Trophoblast cell (in vitro differentiated cells and primary cell): ENCODE results near the gene KRTAP12-1.
"Not testable (repeated sequence)": the region's sequence is repeated elsewhere in the genome, so short reads cannot be mapped to it uniquely, and the experiment has no call there.

ENCODE experiments used
- DNase-seq, 2 donors: peaks; one replicate each; pipeline ENCODE4 v3.0.0-alpha.2; 2016
- H2AFZ ChIP-seq: 2 replicates; pipeline ENCODE4 v1.6.1; 2013; ENCODE audit warnings: low read length, moderate library complexity, mild to moderate bottlenecking; ENCODE audit not compliant: insufficient read depth, poor library complexity
- H2AK5ac ChIP-seq: 2 replicates; pipeline ENCODE4 v1.6.1; 2013; ENCODE audit warnings: mild to moderate bottlenecking, low read length
- H2BK120ac ChIP-seq: 2 replicates; pipeline ENCODE4 v1.6.1; 2013; ENCODE audit warnings: low read length, mild to moderate bottlenecking, moderate library complexity; ENCODE audit not compliant: insufficient read depth, poor library complexity
- H2BK12ac ChIP-seq: 2 replicates; pipeline ENCODE4 v1.6.1; 2013; ENCODE audit warnings: mild to moderate bottlenecking, low read length, moderate library complexity
- H2BK5ac ChIP-seq: 2 replicates; pipeline ENCODE4 v1.6.1; 2013; ENCODE audit warnings: low read length, low read depth, moderate library complexity, mild to moderate bottlenecking; ENCODE audit not compliant: poor library complexity
- H3K14ac ChIP-seq: 2 replicates; pipeline ENCODE4 v1.6.1; 2013; ENCODE audit warnings: mild to moderate bottlenecking, low read length
- H3K18ac ChIP-seq: 2 replicates; pipeline ENCODE4 v1.6.1; 2013; ENCODE audit warnings: mild to moderate bottlenecking, low read length
- H3K23ac ChIP-seq: 2 replicates; pipeline ENCODE4 v1.6.1; 2013; ENCODE audit warnings: low read length
- H3K27ac ChIP-seq: 2 replicates; pipeline ENCODE4 v1.5.1; 2013; ENCODE audit warnings: low read depth, mild to moderate bottlenecking, inconsistent platforms, low read length, moderate library complexity
- H3K27me3 ChIP-seq: 2 replicates; pipeline ENCODE4 v1.6.1; 2013; ENCODE audit warnings: inconsistent platforms, mild to moderate bottlenecking, low read length, moderate library complexity; ENCODE audit not compliant: insufficient read depth
- H3K36me3 ChIP-seq, 2 experiments: 1 replicate in 1 of 2; 2 replicates in 1 of 2; pipeline ENCODE4 v1.6.1; 2013; ENCODE audit warnings: low read length in 2 of 2, mild to moderate bottlenecking in 2 of 2, moderate library complexity in 1 of 2; ENCODE audit not compliant: insufficient read depth in 2 of 2, control insufficient read depth in 1 of 2
- H3K4ac ChIP-seq: 2 replicates; pipeline ENCODE4 v1.6.1; 2013; ENCODE audit warnings: low read depth, mild to moderate bottlenecking, low read length, moderate library complexity
- H3K4me1 ChIP-seq, 2 experiments: 1 replicate in 1 of 2; 2 replicates in 1 of 2; pipeline ENCODE4 v1.6.1; 2013; ENCODE audit warnings: low read length in 2 of 2, mild to moderate bottlenecking in 2 of 2, moderate library complexity in 1 of 2; ENCODE audit not compliant: insufficient read depth in 2 of 2, control insufficient read depth in 1 of 2
- H3K4me2 ChIP-seq: 2 replicates; pipeline ENCODE4 v1.6.1; 2013; ENCODE audit warnings: inconsistent platforms, mild to moderate bottlenecking, low read length, moderate library complexity
- H3K4me3 ChIP-seq: 2 replicates; pipeline ENCODE4 v1.5.1; 2013; ENCODE audit warnings: mild to moderate bottlenecking, low read depth, low read length, inconsistent platforms
- H3K79me1 ChIP-seq: one replicate; pipeline ENCODE4 v1.6.1; 2013; ENCODE audit warnings: low read length
- H3K79me2 ChIP-seq: 2 replicates; pipeline ENCODE4 v1.6.1; 2013; ENCODE audit warnings: low read length, mild to moderate bottlenecking; ENCODE audit not compliant: control insufficient read depth, insufficient read depth, poor library complexity
- H3K9ac ChIP-seq: 2 replicates; pipeline ENCODE4 v1.6.1; 2013; ENCODE audit warnings: mild to moderate bottlenecking, low read length
- H3K9me3 ChIP-seq: 2 replicates; pipeline ENCODE4 v1.6.1; 2013; ENCODE audit warnings: low read depth, mild to moderate bottlenecking, control low read depth, inconsistent platforms, low read length; ENCODE audit not compliant: insufficient read depth
- H4K12ac ChIP-seq: 2 replicates; pipeline ENCODE4 v1.6.1; 2013; ENCODE audit warnings: low read depth, mild to moderate bottlenecking, low read length, moderate library complexity
- H4K8ac ChIP-seq: 2 replicates; pipeline ENCODE4 v1.6.1; 2013; ENCODE audit warnings: low read depth, mild to moderate bottlenecking, low read length, moderate library complexity
- H4K91ac ChIP-seq: one replicate; pipeline ENCODE4 v1.6.1; 2013; ENCODE audit warnings: low read depth, mild to moderate bottlenecking, low read length, moderate library complexity
- WGBS: extraction: QIAGEN DNeasy Blood & Tissue Kit; methylation state at CpG from one replicate; pipeline ENCODE4 v1.1.7; 2013; ENCODE audit warnings: missing lambda C conversion rate; ENCODE audit not compliant: insufficient read length, insufficient coverage; ENCODE audit errors: extremely low coverage; 5-methylcytosine and 5-hydroxymethylcytosine counted together

The KRTAP12-1 gene

GRCh38 chr21:44689740-44690139 lies 7.8 kb upstream of the KRTAP12-1 start:
- H3K27ac ChIP-seq, DNase-seq, H3K9ac ChIP-seq, H2AK5ac ChIP-seq, H3K36me3 ChIP-seq, H3K79me2 ChIP-seq, H3K4me3 ChIP-seq, H4K91ac ChIP-seq, H3K14ac ChIP-seq, H3K27me3 ChIP-seq, H2BK120ac ChIP-seq, H3K4me2 ChIP-seq, H3K79me1 ChIP-seq, H2AFZ ChIP-seq, H4K12ac ChIP-seq, H3K9me3 ChIP-seq, H4K8ac ChIP-seq, H2BK12ac ChIP-seq, H2BK5ac ChIP-seq, H3K18ac ChIP-seq, H3K4ac ChIP-seq, H3K4me1 ChIP-seq, H3K23ac ChIP-seq: not testable (repeated sequence)
- WGBS: no CpG with 5 or more reads among the region's 3 CpGs

DNA sequence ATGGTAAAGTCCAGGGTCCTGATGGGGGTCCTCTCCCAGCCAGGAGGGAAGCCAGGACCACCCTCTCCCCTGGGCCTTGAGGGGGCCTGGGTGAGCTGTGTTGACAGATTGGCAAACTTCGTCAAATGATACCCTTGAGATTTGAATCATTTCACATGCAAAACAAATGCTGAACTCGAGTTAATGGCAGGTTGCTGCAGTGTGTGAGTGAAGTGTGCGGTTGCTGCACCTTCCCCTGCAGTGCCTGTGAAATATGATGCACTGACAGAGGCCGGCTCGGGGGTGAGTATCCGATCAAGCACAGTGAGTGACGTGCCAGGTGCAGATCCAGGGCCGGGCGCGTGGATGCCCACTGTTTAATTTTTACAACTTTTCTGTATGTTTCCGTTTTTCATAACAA lies 5.7 kb upstream of the KRTAP12-1 start:
- no peak overlapping the region for H4K91ac ChIP-seq
- no peak overlapping the region for H2BK120ac ChIP-seq
- no peaks in the 10 kb centered on the region for H3K4me1 ChIP-seq
- H3K9me3 ChIP-seq: peaks cover 2% of the 10 kb centered on the region
- no peaks in the 10 kb centered on the region for H3K27me3 ChIP-seq
- no peak overlapping the region for H3K4me2 ChIP-seq
- WGBS: no CpG with 5 or more reads among the region's 11 CpGs
- no peak for DNase-seq
- no peak overlapping the region for H2BK5ac ChIP-seq
- H2AFZ ChIP-seq: no peak overlapping the region
- H4K12ac ChIP-seq: no peak overlapping the region
- no peaks in the 10 kb centered on the region for H3K79me2 ChIP-seq
- H3K27ac ChIP-seq: no peak overlapping the region
- no peak overlapping the region for H4K8ac ChIP-seq
- H3K14ac ChIP-seq: no peak overlapping the region
- no peak overlapping the region for H3K9ac ChIP-seq
- H3K18ac ChIP-seq: no peak overlapping the region
- H3K23ac ChIP-seq: no peak overlapping the region
- no peak overlapping the region for H2BK12ac ChIP-seq
- no peaks in the 10 kb centered on the region for H3K36me3 ChIP-seq
- no peak overlapping the region for H2AK5ac ChIP-seq
- no peaks in the 10 kb centered on the region for H3K79me1 ChIP-seq
- H3K4me3 ChIP-seq: no peak overlapping the region
- no peak overlapping the region for H3K4ac ChIP-seq

GRCh38 chr21:44686843-44687561 lies 5.0 kb upstream of the KRTAP12-1 start:
- no peak overlapping the region for H3K4ac ChIP-seq
- H3K79me1 ChIP-seq: no peaks in the 10 kb centered on the region
- WGBS: no CpG with 5 or more reads among the region's 25 CpGs
- H2BK5ac ChIP-seq: no peak overlapping the region
- H3K79me2 ChIP-seq: no peaks in the 10 kb centered on the region
- H2BK120ac ChIP-seq: no peak overlapping the region
- no peaks in the 10 kb centered on the region for H3K4me1 ChIP-seq
- peaks cover 2% of the 10 kb centered on the region for H3K9me3 ChIP-seq
- H2BK12ac ChIP-seq: no peak overlapping the region
- H3K36me3 ChIP-seq: no peaks in the 10 kb centered on the region
- H3K9ac ChIP-seq: no peak overlapping the region
- H3K18ac ChIP-seq: no peak overlapping the region
- no peak overlapping the region for H4K12ac ChIP-seq
- H3K4me2 ChIP-seq: no peak overlapping the region
- no peak overlapping the region for H3K4me3 ChIP-seq
- no peak overlapping the region for H4K8ac ChIP-seq
- no peak overlapping the region for H4K91ac ChIP-seq
- H3K14ac ChIP-seq: no peak overlapping the region
- no peak for DNase-seq
- no peak overlapping the region for H2AK5ac ChIP-seq
- H3K23ac ChIP-seq: no peak overlapping the region
- no peaks in the 10 kb centered on the region for H3K27me3 ChIP-seq
- H3K27ac ChIP-seq: no peak overlapping the region
- H2AFZ ChIP-seq: no peak overlapping the region

- no peak overlapping the region for H3K4me2 ChIP-seq
- H4K8ac ChIP-seq: no peak overlapping the region
- H3K9ac ChIP-seq: no peak overlapping the region
- no peak overlapping the region for H4K91ac ChIP-seq
- H3K27me3 ChIP-seq: no peaks in the 10 kb centered on the region
- no peak overlapping the region for H2BK5ac ChIP-seq
- no peak overlapping the region for H3K4ac ChIP-seq
- no peak overlapping the region for H2BK120ac ChIP-seq
- no peaks in the 10 kb centered on the region for H3K79me1 ChIP-seq
- no peak overlapping the region for H3K14ac ChIP-seq
- H3K9me3 ChIP-seq: peaks cover 2% of the 10 kb centered on the region
- no peak overlapping the region for H2AK5ac ChIP-seq
- H3K79me2 ChIP-seq: no peaks in the 10 kb centered on the region
- H3K27ac ChIP-seq: no peak overlapping the region
- no CpG with 5 or more reads among the region's 14 CpGs for WGBS
- no peak overlapping the region for H3K23ac ChIP-seq
- H4K12ac ChIP-seq: no peak overlapping the region
- no peak overlapping the region for H3K18ac ChIP-seq
- DNase-seq: no peak
- no peaks in the 10 kb centered on the region for H3K36me3 ChIP-seq
- H3K4me1 ChIP-seq: no peaks in the 10 kb centered on the region
- H2BK12ac ChIP-seq: no peak overlapping the region
- H3K4me3 ChIP-seq: no peak overlapping the region
- no peak overlapping the region for H2AFZ ChIP-seq
Observed at GRCh38 chr21:44686000-44686781, 4.2 kb upstream of the KRTAP12-1 start.
